HG02571 (cell line): Measurements from ENCODE around the gene FAM229B.
A peak's percentile ranks its signal among the peaks of the same experiment; 100 is the strongest.
"Not testable (repeated sequence)": the region's sequence is repeated elsewhere in the genome, so short reads cannot be mapped to it uniquely, and the experiment has no call there.

Experiments used
- ATAC-seq: cut with Tn5 transposase; IDR thresholded peaks from one replicate; pipeline ENCODE4 v1.9.1; 2021; ENCODE audit warnings: mild to moderate bottlenecking, moderate library complexity; ENCODE audit not compliant: unreplicated experiment

The FAM229B gene, protein sequence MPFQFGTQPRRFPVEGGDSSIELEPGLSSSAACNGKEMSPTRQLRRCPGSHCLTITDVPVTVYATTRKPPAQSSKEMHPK

DNA sequence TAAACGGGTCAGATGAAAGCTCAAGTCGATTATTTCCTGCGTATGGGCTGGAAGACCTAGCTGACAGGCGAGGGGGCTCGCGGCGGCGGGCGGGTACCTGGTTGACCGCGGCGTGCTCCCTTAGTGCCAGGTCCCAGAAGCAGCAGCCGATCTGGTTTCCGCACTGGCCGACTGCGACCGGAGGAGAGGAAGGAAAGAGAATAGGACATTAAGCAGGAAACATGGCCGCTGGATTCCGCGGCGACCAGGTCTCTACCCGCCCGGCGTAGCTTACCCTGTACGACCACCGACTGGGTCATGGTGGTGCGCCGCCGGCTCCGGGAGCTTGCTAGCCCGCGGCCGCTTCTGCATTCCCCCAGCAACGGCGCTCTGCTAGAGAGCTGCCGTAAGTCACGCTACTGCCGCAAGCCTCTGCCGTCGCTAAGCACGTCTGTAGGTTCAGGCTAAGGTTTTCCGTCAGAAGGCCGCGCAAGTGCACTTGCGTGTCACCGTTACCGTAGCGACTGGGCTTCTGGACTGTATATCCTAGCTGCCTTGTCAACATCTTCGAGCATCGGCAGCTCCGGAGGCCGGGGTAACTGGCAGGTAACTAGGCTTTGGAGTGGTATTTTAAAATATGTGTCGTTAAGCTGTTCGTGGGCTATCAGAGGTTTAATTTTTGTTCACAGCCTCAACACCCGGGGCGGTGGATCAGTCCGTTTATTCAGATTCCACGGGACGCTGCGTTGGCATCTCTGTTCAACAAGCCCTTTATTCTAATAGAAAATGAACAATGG, at the start of gene FAM229B, which contains the start of gene TUBE1:
TSS of gene FAM229B (plus strand) at position 456 of the 776 bp plus-strand sequence. CDS start 11,693 bp downstream, outside the sequence.
TSS of gene TUBE1 (minus strand) at position 347 of the 776 bp plus-strand sequence. CDS start at position 299, 48 bp downstream.
- peak; percentile 97 for ATAC-seq

DNA sequence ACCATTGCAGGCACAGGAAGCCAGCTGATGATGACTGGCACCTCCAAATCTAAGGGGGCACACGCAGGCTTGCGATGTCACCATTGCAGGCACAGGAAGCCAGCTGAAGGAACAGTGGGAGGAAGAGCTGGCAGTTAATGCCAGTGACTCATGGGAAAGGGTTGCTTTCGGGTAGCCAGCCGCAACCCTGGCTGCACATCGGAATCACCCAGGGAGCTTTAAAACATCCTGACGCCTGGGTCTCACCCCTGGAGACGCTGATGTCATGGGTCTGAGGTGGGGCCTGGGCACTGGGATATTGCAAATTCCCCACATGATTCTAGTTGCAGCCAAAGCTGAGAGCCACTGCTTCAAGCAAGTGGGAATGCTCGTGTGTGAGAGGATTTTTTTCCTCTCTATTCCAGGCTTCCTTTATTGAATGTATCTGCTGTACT, 49.6 kb upstream of the FAM229B start:
- no peak for ATAC-seq

DNA sequence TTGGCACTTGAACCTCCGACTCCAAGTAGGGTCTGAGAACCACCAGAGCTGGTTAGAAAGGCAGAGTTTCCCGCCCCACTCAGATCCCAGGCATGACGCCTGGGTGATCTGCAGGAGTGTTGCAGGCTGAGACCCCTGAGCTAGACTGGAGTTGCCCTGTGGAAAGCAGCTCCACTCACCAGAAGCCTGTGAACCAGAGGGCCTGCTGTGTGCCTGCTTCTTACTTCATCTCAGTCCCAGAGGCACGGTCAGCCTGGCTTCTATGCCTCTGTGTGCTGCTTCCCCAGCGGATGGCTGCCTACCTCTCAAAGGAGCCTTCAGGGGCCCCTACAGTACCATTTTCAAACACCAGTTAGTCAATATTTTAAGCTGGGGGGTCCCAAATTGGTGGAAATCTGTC, 49.1 kb upstream of the FAM229B start:
- ATAC-seq = no peak

DNA sequence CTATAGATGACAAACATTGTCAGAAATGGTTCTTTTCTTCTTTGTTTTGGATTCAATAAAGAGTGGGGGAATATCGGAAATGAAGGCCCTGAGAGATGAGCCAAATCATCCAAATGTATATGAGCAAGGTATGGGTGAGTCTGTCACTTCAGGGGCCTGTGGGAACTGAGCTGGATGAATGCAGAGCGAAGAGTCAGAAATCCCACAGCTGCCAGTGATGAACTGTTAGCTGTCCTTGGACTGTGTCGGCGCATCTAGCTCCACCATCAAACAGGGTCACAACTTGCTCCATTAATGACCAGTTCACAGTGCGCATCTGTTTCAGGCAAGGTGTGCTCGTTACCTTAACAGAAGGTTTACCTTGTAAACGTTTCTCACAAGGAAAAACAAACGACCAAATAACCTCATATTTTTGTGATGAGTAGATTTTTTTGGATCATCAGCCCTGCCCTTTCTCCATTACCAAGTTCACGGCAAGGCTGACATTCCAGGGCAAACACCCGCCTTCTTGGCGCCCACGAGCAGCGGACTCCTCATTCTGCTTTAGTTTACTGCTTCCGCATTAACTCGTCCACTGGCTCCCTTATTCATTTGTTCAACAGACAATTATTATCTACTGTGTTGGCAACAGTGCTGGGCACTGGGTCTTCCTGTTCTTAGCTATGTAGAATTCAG, 48.5 kb upstream of the FAM229B start:
- ATAC-seq = no peak

DNA sequence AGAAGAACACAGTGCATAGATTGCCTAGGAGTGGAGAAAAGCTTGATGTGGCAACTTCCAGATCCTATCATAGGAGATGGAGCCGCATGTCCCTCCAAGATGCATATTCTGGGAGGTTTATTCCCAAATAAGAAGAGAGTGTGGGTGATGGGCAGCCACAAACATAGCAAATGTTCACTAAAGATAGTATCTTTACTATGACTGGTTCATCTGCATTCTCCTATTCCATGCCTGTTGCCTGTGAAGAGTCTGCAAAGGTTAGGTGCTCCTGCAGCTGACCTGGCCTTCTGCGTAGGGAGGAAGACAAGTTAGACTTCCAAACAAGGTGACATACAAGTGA, 48.0 kb upstream of the FAM229B start:
- no peak for ATAC-seq

DNA sequence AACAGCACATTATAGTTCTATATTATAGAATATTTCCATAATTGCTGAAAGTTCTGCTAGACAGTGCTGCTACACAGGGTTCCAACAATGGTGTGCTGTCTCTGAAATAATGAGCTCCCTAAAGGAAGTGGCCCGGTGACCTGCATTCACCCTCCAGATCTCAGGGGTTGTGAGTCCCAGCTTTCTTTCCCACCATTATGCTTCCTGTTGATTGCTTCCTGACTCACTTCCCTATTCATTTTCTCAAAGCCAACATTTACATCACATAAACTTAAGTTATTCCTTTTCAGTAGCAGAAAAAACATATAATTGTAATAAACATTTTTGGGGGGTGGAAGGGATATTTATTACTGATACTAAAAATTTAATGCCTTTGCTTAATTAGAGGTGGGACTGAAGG, 46.4 kb upstream of the FAM229B start:
- no peak for ATAC-seq

DNA sequence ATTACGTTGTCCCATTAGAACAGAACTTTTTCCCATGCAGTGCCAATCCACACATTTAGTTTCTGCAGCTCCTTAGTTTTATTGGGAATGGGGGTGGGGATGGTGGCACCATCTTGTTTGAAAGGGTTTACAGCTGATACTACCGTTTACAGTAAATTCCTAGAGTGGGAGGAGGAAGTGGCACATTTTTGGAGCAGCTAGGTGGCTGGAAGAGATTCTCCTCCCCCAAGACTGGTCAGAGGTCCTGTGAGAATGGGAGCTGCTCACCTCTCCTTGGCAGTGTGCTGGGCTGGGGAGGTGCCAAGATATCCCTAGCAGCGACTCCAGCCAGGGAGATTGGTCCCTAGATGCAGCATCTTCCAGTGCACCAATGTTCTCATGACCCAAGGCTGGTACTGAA, 45.9 kb upstream of the FAM229B start:
- no peak for ATAC-seq

DNA sequence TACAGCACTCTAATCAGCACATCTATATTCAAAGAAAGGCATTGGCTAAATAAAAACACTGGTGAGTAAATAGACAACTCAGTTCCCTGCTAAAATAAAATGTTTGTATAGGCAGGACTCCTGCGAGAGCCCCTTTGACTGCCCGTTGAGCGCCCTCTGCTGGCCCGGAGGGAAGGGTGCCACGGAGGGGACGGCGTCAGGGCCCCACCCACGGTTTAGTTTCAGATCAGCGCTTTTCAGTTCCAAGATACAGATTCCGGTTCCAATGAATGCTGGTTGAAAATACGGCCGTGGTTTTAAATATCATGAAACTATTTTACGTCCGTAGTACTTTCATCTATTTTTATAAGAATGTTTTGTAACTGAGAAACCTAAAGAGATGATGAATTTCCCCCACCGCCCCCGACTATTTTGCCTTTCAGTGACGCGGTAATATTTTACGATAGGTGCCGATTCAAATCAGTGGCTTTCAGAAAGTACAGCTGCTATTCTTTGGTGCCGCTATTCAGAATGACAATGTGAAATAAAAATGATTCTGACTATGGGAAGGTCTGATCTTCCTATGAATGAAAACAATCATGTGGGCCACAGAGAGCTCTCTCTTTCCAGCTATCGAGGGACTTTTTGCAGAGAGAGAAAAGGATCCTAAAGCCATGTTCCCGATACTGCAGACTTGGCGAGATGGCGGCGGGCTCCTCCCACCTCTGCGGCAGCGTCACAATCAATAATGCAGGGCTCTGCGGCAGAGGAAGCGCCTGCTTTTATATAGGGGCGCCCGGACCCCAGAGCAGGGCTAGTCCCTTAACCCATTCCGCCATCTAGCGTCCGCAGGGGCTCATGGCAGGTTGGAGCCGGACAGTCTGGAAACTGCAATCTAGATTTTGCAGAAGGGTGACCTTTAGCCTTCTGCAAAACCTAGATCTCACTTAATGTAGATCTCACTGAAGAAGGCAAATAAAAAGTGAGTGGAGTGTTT, 44.1 kb upstream of the FAM229B start:
- peak; percentile 93 for ATAC-seq

DNA sequence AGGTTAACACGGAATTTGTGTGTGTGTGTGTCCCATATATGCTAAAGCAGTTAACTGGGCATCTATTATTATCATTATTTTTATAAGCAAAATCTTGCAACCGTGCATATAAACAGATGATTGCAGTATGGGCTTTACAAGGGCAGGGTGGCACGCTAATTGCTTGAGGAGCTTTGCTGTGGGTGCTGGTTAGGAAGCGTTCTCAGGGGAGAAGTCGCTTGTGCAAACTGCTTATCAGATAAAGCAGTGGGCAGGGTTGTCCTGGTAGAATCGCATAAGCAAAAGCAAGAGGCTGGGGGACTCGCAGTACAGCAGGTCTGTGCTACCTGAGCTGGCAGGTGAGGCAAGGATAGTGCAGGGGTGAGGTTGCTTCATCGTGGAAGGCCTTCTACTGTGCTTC, 43.2 kb upstream of the FAM229B start:
- ATAC-seq = no peak

DNA sequence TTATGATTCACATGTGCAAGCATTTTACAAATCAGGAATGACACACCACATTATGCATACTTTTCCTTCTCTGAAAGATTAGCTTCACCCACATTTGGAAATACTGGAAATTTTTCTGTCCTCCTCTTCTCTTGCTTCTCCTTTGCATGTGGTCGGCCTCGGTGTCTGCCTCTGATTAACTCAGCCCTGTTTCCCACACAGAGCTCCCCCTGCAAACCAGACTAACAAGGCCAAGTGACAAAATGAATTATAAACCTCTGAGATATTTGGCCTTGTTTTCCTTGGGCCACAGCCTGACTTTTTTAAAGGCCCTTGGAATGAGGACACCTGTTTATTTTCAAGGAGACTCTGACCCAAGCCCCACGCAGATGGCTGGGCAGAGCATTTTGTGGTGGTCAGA, 42.5 kb upstream of the FAM229B start:
- no peak for ATAC-seq

DNA sequence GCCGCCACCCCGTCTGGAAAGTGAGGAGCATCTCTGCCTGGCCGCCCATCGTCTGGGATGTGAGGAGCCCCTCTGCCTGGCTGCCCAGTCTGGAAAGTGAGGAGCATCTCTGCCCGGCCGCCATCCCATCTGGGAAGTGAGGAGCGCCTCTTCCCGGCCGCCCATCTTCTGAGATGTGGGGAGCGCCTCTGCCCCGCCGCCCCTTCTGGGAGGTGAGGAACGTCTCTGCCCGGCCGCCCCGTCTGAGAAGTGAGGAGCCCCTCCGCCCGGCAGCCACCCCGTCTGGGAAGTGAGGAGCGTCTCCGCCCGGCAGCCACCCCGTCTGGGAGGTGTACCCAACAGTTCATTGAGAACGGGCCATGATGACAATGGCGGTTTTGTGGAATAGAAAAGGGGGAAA, 39.9 kb upstream of the FAM229B start:
- ATAC-seq = not testable (repeated sequence)

DNA sequence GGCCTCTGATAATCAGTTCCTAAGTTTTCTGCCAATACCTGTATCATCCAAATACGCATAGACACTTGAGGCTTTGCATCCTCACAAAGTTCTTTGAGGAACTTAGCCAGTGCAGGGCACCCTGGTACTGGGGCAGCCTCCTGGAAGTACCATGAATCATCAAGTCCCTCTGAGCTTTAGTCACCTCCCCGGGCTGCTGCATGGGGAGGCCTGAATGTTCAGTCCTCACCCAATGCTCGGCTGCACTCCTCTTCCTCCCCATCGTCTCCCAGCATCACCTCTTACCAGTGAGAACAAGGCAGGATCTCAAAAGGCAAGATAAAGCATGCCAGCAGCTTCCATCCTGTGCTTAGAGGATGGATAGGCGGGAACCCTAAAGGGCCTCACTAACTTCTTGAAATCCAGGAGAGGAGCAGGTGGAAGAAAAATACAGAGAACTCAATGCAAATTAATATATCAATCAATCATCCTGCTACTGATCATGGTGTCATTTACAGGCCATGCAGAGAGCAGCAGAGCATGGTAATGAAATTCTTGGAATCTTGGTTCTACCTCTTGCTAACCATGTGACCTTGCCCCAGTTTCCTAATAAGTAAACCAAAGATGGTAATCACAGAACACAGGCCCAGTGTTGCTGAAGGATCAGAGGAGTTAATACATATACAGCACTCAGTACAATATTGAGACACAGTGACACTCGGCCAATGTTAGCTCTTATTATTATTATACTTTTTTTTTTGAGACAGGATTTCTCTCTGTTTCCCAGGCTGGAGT, 38.2 kb upstream of the FAM229B start:
- no peak for ATAC-seq

DNA sequence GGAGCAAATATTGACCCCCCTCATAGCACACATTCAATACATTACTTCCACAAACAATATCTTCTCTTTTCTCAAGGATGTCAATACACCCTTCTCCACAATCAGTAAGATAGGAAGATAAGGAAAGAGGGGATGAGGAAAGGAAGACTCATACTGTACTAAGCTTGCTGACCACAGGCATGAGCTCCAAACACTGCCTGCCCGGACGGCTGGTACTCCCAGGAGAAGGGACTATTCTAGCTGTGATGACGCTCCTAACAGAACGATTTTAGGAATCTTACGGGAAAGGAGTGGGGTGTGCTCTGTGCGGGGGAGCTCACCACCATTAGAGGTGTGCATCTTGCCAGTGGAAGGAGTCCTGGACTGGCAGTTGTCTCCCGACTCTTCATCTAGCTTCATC, 37.4 kb upstream of the FAM229B start:
- ATAC-seq = no peak

DNA sequence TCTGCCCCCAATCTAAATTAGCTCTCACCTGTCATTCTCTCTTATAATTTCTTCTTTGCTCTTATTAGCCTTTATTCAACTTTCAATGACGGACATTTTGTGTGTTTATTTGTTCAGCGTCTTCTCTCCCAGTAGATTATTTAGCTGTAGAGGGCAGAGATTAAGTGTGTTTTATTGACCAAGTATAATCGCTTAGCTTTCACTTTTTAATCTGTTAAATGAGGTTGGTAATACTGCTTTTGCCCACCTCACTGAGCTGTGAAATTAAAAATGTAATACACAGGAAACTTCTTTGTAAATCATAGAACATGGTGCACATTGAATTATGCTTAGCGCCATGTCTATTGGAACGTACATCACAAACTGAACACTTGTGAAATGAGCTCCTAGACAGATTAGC, 37.0 kb upstream of the FAM229B start:
- ATAC-seq = no peak

DNA sequence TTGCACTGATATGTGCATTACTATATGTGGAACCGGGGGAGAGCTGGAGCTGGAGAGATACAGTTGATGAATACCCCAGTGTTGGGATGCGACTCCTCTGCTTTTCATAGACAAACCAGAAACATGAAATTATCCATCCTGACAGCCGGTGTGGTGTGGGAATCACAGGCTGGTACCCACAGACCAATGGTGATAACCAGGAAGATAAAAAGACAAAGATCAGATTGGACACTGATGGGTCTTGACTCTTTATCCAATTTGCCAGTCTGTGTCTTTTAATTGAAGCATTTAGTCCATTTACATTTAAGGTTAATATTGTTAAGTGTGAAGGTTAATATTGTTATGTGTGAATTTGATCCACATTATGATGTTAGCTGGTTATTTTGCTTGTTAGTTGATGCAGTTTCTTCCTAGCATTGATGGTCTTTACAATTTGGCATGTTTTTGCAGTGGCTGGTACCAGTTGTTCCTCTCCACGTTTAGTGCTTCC, 36.1 kb upstream of the FAM229B start:
- not testable (repeated sequence) for ATAC-seq

DNA sequence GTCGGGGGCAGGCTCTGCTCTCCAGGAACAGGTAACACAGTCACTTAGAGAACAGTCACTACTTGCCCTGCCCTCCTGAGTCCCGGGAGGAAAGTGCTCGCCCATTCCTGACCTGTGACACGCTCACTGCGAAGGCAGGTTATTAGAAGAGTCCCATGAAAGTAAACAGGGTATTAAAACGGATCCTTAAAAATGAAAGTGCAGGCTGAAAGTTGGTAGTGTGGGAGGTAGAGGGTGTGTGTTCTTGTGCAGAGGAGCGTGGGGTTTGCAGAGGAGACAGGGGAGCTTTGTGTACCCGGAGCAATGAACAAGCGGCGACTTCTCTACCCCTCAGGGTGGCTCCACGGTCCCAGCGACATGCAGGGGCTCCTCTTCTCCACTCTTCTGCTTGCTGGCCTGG, 33.4 kb upstream of the FAM229B start, which contains the start of gene CCN6:
TSS of gene CCN6 (plus strand) at position 104 of the 400 bp plus-strand sequence. CDS start at position 358, 254 bp downstream.
- ATAC-seq = no peak

DNA sequence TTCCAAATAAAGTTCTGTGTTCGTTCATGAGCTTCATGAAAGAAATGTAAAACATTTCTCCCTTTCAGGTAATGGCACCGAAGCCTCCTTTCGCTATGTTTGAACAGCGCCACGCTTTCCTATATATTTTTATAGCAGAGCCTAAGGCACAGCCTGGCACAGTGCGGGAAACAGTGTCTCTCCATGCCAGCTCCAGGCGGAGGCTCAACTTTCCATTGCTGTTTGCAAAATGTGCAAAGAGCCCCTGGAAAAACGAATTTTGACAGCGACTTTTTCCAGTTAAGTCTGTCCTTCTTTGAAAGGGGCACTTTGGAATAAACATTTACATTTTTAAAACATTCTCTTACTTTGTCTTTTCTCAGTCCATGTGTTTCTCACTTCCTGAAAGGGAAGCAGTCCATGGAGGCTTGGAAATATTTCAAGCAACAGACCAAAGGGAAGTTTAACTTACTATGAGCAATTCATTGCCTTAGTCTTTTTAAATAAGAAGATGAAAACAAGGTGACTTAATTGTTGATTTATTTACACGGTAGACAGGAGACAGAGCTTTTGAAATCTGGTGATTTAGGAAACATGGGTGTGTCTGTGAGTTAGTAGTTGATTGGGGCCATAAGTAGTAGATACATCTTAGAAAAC, 32.7 kb upstream of the FAM229B start:
- ATAC-seq = no peak

DNA sequence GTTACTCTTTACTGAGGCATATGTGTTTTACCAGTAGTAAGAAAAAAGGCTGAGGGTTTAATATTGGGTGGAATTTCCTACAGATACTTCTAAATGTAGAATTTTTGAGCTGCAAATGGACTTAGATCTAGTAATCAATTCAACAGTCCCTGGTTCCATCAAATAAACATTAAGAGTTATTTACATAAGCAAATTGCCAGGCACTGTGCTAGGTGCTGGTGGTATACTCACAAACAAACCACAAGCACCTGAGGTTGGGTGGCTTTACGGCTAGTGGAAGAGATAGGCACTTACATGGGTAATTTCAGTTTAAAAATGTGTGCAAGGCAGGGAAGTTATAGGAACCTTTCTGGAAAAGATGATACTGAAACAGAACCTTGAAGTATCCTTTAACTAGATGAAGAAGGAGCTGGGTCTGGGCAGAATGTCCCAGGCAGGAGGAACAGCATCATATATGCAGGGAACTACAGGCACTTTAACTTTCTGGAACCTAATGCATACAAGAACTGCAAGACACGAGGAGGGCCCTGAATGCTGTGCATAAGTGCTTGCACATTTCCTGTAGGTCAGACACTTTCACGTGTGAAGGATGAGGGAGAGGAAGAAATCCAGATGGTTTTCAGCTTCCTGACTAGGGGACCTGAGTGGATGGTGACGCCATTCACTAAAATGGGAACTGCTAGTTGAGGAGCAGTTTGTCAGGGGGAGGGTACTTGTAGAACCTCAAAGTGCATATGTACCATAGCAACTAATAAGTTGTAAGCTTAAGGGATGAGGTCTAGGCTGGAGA, 29.0 kb upstream of the FAM229B start:
- no peak for ATAC-seq

DNA sequence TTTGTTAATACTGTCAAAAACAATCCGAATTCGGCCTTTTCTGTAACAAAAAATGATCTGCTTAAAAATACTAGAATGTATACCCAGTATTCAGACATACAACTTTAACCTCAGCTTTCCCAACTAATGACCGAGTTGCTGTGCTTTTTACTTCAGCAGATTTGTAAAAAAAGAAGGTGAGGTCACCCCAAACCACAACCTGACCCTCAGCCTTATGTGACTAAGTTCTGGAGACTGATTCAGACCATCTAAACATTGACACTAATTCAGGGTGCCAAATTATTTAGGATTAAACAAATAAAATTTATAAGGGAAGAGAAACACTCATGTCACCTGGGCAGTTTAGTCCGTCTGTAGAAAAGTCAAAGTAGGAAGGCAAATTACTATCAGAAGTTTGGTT, 25.8 kb upstream of the FAM229B start:
- ATAC-seq = no peak
